Epithelial cell of proximal tubule (primary cell): ENCODE measurements around the gene ERCC6. TPM values are rescaled to one million over a fixed set of nuclear protein-coding genes. Genes with fewer than 3 reads are reported as not detected.

ENCODE experiments used
- DNase-seq: peaks from one replicate; pipeline ENCODE4 v3.0.0-alpha.2; 2011; ENCODE audit warnings: low read depth
- H3K4me3 ChIP-seq: 2 replicates; pipeline ENCODE4 v1.5.1; 2011; ENCODE audit warnings: low read depth, mild to moderate bottlenecking, low read length
- CTCF ChIP-seq: conservative IDR thresholded peaks from 2 replicates; pipeline ENCODE4 v1.5.1; 2012; ENCODE audit warnings: low read depth, mild to moderate bottlenecking, low read length
- total RNA-seq: library from RNA; depleted of rRNA; stranded (reverse); fragments of >200 nt; gene quantifications from 2 replicates; pipeline ENCODE4 v1.2.3, GENCODE V29; 2015

The ERCC6 gene
- total RNA-seq, 1 donor from 2014 or later: 5.6 TPM

DNA sequence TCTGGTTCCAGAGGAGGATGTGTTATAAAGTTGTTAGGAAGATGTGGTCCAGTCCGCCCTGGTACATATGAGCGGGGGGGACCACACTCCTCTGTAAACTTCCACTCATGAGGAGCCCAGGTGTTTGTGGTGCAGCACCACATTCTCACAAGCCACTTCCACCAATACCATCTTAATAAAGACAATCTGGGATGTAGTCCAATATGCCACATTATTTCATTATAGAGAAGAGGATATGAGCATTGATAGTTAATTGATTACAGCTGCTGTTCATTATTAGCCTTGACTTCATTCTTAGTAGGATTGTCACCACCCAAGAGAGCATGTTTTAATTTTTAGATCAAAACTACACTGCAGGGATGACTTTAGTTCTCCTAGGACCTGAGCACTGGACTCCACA, 40.5 kb downstream of the ERCC6 start:
- no peak for DNase-seq
- no peak for TF ChIP-seq CTCF
- no peak overlapping the region for H3K4me3 ChIP-seq

DNA sequence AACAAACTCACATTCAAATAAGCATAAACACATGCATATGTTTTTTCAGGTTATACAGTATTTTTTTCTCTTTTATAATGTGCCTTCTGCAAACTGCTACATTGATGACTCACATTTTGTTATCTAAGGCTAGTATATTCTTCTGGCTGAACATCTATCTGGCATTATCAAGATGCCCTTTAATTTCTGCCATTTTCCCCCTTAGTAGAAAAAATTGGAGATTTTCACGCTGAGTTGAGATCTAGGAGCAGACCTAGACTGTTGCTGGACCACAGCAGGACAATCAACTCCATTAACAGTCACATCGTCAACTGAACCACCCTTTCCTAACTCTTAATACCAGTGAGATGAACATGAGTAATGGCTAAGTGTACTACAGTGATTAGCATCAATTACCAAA, 41.6 kb downstream of the ERCC6 start:
- no peak for TF ChIP-seq CTCF
- no peak for DNase-seq
- no peak overlapping the region for H3K4me3 ChIP-seq

DNA sequence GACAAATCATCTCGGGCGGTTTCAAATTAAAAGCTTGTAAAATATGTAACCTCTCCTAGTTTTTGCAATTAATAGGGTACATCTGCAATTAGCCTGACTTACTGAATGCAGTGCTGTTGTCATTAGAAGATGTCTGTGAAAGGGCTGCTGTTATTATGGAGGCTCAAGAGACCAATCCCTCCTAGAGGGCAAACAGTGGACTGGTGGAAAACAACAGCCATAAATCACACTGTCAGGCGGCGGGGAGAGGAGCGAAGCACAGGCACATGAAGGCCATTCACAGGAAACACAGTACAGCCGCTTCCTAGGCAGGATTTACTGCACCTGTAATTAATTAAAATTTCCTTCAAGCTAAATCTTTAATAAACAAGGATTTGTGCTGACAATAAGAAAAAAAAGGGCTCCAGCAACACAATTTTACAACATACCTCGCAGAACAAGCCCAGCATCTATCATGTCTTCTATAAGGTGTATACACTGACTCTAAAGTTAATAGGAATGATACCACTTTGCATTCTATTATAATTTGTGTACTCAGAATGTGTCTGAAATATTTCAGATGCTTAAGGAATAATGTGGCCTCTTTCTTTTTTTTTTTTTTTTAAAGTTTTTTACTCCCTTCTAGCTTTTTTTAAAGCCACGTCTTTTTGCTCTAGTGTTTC, 50.7 kb downstream of the ERCC6 start:
- no peak for TF ChIP-seq CTCF

DNA sequence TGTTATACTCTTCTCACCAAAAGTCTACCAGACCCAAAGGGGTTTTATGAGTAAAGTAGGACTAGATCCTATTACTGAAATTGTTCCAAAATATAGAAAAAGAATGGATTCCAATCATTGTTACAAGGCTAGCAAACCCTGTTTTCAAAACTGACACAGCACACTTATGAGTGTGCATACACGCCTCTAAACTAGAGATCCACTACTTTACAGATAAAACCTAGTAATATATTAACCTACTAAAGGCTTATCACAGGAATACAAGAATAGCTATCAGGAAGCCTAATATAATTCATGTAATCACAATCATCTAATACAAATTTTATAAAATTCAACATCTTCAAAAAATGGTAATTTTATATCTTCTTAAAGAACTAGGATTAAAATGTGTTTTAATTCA, 52.2 kb downstream of the ERCC6 start:
- TF ChIP-seq CTCF: no peak
- DNase-seq: no peak
- no peak overlapping the region for H3K4me3 ChIP-seq

More for the DNA sequence above, 50.7 kb downstream of the ERCC6 start:
- no peak overlapping the region for H3K4me3 ChIP-seq
- no peak for DNase-seq

- no peak overlapping the region for H3K4me3 ChIP-seq
- TF ChIP-seq CTCF: no peak
- no peak for DNase-seq
Measured at GRCh38 chr10:49486009-49486408, 52.9 kb downstream of the ERCC6 start.

- DNase-seq: no peak
- H3K4me3 ChIP-seq: no peak overlapping the region
- TF ChIP-seq CTCF: no peak
Measured at GRCh38 chr10:49484486-49485235, 54.3 kb downstream of the ERCC6 start.
